Cardiac muscle cell (in vitro differentiated cells and primary cell): ENCODE measurements around the gene CXCL14. TPM values are rescaled to one million over a fixed set of nuclear protein-coding genes. Genes with fewer than 3 reads are reported as not detected.

Experiments
- DNase-seq, 2 donors: peaks; one replicate each; pipeline versions ENCODE4 v3.0.0 to v3.0.0-alpha.2; 2010 to 2017; ENCODE audit warnings: low read depth in 1 of 2, low spot score in 1 of 2
- H3K27ac ChIP-seq: fragments of 200-600 bp; sonication (generic); 2 replicates; pipeline ENCODE4 v1.5.1; 2016
- H3K27me3 ChIP-seq: fragments of 200-600 bp; sonication (generic); 2 replicates; pipeline ENCODE4 v1.6.0; 2016; ENCODE audit warnings: control low read depth
- H3K36me3 ChIP-seq: fragments of 200-600 bp; sonication (generic); 2 replicates; pipeline ENCODE4 v1.5.1; 2016; ENCODE audit warnings: control low read depth
- H3K4me1 ChIP-seq: fragments of 200-600 bp; sonication (generic); 2 replicates; pipeline ENCODE4 v1.8.1; 2017; ENCODE audit warnings: low read depth, mild to moderate bottlenecking, mixed run types
- H3K4me3 ChIP-seq: fragments of 200-600 bp; sonication (generic); 2 replicates; pipeline ENCODE4 v1.5.1; 2016; ENCODE audit warnings: mild to moderate bottlenecking
- H3K9me3 ChIP-seq: fragments of 200-600 bp; sonication (generic); 2 replicates; pipeline ENCODE4 v1.5.1; 2017; ENCODE audit warnings: low read depth, mild to moderate bottlenecking, control low read depth
- CTCF ChIP-seq: IDR thresholded peaks from 2 replicates; pipeline ENCODE4 v1.5.1; 2012; ENCODE audit warnings: low read depth, mild to moderate bottlenecking, low read length
- polyA plus RNA-seq: library from polyadenylated mRNA; unstranded; fragments of >200 nt; fragmentation: Nextera tagmentation; extraction: Ambion mirVana; gene quantifications from 2 replicates; pipeline ENCODE4 v1.2.1, GENCODE V29; 2016
- total RNA-seq: library from RNA; depleted of rRNA; stranded (reverse); fragments of >200 nt; gene quantifications from 2 replicates; pipeline ENCODE4 v1.2.3, GENCODE V29; 2016

Gene CXCL14
- total and polyA plus RNA-seq, 2 experiments from 2014 or later: 1.2 to 1.9 TPM

DNA sequence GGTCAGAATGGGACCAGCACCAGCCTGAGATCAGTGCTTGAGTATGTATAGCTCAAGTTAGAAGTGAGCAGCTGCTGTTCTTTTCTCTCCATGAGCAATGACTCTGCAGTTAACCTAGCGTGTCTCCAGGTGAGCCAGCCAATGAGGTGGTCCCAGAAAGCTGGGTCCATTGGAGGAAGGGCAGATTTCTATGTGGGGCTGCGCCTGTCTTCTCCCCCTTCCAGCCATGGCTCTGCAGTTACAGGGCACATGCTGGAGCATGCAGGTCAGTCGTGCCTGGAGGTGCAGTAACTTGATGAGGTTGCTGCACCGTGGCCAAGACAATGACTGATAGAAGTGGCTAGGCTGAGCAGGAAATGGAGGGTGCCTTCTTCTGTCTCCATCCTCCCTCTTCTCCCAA, 29.6 kb upstream of the CXCL14 start:
- H3K9me3 ChIP-seq: no peaks in the 10 kb centered on the region
- H3K27ac ChIP-seq: no peak overlapping the region
- H3K27me3 ChIP-seq: peaks cover 13% of the 10 kb centered on the region
- DNase-seq: no peak
- no peaks in the 10 kb centered on the region for H3K36me3 ChIP-seq
- H3K4me3 ChIP-seq: no peak overlapping the region
- TF ChIP-seq CTCF: no peak
- H3K4me1 ChIP-seq: no peaks in the 10 kb centered on the region

GRCh38 chr5:135606431-135606830, 27.6 kb upstream of the CXCL14 start:
- no peak for TF ChIP-seq CTCF
- Histone ChIP-seq H3K9me3 (no peaks in the 10 kb centered on the region), H3K4me1 (no peaks in the 10 kb centered on the region), H3K36me3 (no peaks in the 10 kb centered on the region), H3K27me3 (peaks cover 13% of the 10 kb centered on the region), H3K27ac (no peak overlapping the region), H3K4me3 (no peak overlapping the region)
- no peak for DNase-seq

DNA sequence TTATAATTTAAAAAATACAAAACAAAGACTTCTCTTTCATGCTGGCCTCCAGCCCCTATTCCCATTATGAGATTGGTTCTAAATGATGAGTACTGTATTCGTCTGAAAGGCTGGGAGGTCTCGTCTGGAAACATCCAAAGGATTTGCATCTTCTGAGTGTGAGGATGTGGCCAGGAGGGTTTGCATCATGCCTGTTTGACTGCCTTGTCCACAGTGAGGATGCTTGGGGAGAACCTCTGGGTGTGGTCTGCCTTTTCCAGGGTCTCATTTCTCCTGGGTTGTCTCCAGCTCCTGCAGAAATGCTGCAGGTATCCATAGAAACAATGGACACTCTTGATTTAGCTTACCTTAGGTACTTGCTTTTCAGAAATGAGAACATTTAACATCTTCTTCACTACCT, 26.4 kb upstream of the CXCL14 start:
- DNase-seq: no peak
- Histone ChIP-seq H3K27me3 (peaks cover 13% of the 10 kb centered on the region), H3K36me3 (no peaks in the 10 kb centered on the region), H3K4me1 (no peaks in the 10 kb centered on the region), H3K4me3 (no peak overlapping the region), H3K9me3 (no peaks in the 10 kb centered on the region), H3K27ac (no peak overlapping the region)
- no peak for TF ChIP-seq CTCF

DNA sequence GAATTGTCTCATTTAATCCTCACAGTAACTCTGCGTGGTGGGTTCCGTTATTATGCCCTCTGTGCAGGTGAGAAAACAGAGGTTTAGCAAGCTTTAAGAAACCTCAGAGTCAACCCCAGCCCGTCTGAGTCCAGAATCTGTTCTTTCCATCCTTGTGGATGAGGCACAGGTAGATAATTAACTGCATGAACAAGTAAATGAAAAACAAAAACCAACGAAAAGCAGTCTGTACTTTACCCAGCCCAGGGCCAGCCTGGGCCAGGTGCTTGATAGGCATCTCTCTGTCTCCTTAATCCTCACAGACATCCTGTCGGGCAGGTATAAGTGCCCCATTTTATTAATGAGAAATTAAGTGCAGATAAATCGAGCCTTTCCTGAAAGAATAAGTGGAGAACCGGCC, 25.3 kb upstream of the CXCL14 start:
- TF ChIP-seq CTCF: no peak
- Histone ChIP-seq H3K4me3 (no peak overlapping the region), H3K9me3 (no peaks in the 10 kb centered on the region), H3K27ac (no peak overlapping the region), H3K27me3 (peaks cover 13% of the 10 kb centered on the region), H3K4me1 (no peaks in the 10 kb centered on the region), H3K36me3 (no peaks in the 10 kb centered on the region)
- DNase-seq: no peak

- peak in 1 of 2 donors; percentile 12 for DNase-seq
- peaks cover 6% of the 10 kb centered on the region for H3K27me3 ChIP-seq
- TF ChIP-seq CTCF: no peak
- H3K27ac ChIP-seq: no peak overlapping the region
- H3K9me3 ChIP-seq: no peaks in the 10 kb centered on the region
- no peak overlapping the region for H3K4me3 ChIP-seq
- no peaks in the 10 kb centered on the region for H3K4me1 ChIP-seq
- H3K36me3 ChIP-seq: no peaks in the 10 kb centered on the region
These were observed 24.3 kb upstream of the CXCL14 start for GRCh38 chr5:135602882-135603721.
